ENCODE measurements around the gene LPIN3.

LPIN3 gene

GRCh38 chr20:41393705-41394066, 53.1 kb downstream of the LPIN3 start:
- no peak for DNase-seq (ENCODE audit: low spot score)

GRCh38 chr20:41394081-41394480, 53.5 kb downstream of the LPIN3 start:
- DNase-seq (ENCODE audit: low spot score) = no peak

GRCh38 chr20:41394931-41395666, 54.5 kb downstream of the LPIN3 start:
- DNase-seq (ENCODE audit: low spot score) = no peak

GRCh38 chr20:41395667-41396664, 55.3 kb downstream of the LPIN3 start:
- DNase-seq (ENCODE audit: low spot score) = no peak

GRCh38 chr20:41398408-41398807, 57.8 kb downstream of the LPIN3 start:
- DNase-seq (ENCODE audit: low spot score) = no peak

GRCh38 chr20:41403604-41404003, 63.0 kb downstream of the LPIN3 start:
- no peak for DNase-seq (ENCODE audit: low spot score)

GRCh38 chr20:41405436-41405835, 64.8 kb downstream of the LPIN3 start:
- DNase-seq (ENCODE audit: low spot score) = no peak

- no peak for DNase-seq (ENCODE audit: low spot score)
Observed at GRCh38 chr20:41406353-41406752, 65.7 kb downstream of the LPIN3 start.

GRCh38 chr20:41406896-41407444, 66.3 kb downstream of the LPIN3 start:
- DNase-seq (ENCODE audit: low spot score) = no peak

- DNase-seq (ENCODE audit: low spot score) = no peak
Observed at GRCh38 chr20:41407607-41408006, 67.0 kb downstream of the LPIN3 start.

GRCh38 chr20:41408156-41408794, 67.7 kb downstream of the LPIN3 start:
- no peak for DNase-seq (ENCODE audit: low spot score)

GRCh38 chr20:41408986-41409385, 68.4 kb downstream of the LPIN3 start:
- no peak for DNase-seq (ENCODE audit: low spot score)
